ENCODE results near the gene PCBP3. TPM values are rescaled to one million over a fixed set of nuclear protein-coding genes. Genes with fewer than 3 reads are reported as not detected.

Gene PCBP3
- total RNA-seq, 1 donor: 1.1 TPM

DNA sequence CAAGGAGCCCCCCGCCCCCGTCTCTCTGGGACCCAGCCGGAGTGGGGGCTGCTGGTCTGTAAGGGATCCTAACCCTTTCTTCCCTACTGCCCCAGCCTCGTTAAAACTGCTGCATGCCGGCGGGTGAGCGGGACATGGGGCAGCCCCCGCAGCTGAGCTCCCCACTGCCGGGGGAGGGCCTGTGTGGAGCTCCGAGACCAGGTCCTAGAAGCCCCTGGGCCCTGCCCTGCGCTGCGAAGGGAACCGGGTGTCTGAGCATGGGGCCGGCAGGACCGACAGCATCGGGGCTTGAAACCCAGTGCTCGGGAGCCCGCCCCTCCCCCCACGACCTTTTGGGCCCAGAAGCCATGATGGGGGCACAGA, 328.8 kb downstream of the PCBP3 start:
- no peaks in the 10 kb centered on the region for H3K36me3 ChIP-seq (ENCODE audit: insufficient read depth, low read length)
- H3K9me3 ChIP-seq (ENCODE audit: low read depth, low read length): no peaks in the 10 kb centered on the region
- DNase-seq (ENCODE audit: insufficient read length, low spot score, missing footprints): peak; percentile 81
- H3K27me3 ChIP-seq (ENCODE audit: insufficient read depth, low read length): no peaks in the 10 kb centered on the region
- H3K27ac ChIP-seq (ENCODE audit: low read depth, low read length): peak overlapping the region; percentile 92
- H4K20me1 ChIP-seq (ENCODE audit: insufficient read depth, low read length): no peaks in the 10 kb centered on the region
- H3K79me2 ChIP-seq (ENCODE audit: insufficient read depth, low read length): no peaks in the 10 kb centered on the region
- TF ChIP-seq, protein P1, sequence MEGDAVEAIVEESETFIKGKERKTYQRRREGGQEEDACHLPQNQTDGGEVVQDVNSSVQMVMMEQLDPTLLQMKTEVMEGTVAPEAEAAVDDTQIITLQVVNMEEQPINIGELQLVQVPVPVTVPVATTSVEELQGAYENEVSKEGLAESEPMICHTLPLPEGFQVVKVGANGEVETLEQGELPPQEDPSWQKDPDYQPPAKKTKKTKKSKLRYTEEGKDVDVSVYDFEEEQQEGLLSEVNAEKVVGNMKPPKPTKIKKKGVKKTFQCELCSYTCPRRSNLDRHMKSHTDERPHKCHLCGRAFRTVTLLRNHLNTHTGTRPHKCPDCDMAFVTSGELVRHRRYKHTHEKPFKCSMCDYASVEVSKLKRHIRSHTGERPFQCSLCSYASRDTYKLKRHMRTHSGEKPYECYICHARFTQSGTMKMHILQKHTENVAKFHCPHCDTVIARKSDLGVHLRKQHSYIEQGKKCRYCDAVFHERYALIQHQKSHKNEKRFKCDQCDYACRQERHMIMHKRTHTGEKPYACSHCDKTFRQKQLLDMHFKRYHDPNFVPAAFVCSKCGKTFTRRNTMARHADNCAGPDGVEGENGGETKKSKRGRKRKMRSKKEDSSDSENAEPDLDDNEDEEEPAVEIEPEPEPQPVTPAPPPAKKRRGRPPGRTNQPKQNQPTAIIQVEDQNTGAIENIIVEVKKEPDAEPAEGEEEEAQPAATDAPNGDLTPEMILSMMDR (IDR thresholded peaks at IDR 0.05; ENCODE audit: extremely low read depth, low read depth, low read length): no peak
- H3K4me3 ChIP-seq (ENCODE audit: insufficient read depth, low read length): peak overlapping the region; percentile 73
- H3K4me2 ChIP-seq (ENCODE audit: insufficient read depth, low read length): peak overlapping the region; percentile 90
- peaks cover 36% of the 10 kb centered on the region for H3K4me1 ChIP-seq (ENCODE audit: insufficient read depth, low read length)
- peak overlapping the region; percentile 70 for H2AFZ ChIP-seq (ENCODE audit: low read length)

DNA sequence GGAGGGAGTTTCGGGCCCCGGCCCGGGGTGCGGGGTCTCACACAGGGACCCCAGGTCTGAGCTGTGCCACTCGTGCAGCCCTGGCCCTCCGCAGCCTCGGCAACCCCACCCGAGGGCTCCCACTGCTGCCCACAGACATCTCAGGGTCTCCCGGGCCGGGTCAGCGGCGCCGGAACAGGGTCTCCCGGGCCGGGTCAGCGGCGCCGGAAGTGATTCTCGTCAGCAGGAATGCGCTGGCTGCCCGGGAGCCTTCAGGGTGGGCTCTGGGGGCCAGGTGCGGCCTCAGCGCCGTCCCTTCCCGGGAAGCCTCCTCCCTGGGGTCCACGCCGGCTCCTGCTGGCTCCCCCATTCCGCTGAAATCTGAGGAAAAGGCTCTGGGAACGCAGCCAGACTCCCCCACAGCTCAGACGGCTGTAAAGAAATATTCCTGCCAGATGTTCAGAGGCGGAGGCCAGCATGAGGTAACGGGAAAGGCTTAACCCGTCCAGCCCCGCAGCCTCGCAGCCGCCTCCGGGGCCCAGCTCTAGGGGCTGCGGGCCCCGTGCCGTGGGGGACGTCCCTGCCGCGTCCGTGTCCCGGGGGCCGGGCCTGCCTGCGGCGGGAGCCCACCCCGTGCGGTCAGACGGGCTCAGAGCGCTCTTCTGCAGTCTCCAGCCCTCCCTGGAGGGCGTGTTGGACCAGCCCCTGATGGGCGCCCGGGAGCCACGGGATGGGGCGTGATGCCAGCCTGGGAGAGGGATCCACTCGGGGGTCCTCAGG, 329.4 kb downstream of the PCBP3 start:
- peak overlapping the region; percentile 73 for H3K4me3 ChIP-seq (ENCODE audit: insufficient read depth, low read length)
- TF ChIP-seq, protein P1 (IDR thresholded peaks at IDR 0.05; ENCODE audit: extremely low read depth, low read depth, low read length): no peak
- peaks cover 36% of the 10 kb centered on the region for H3K4me1 ChIP-seq (ENCODE audit: insufficient read depth, low read length)
- peak; percentile 96 for DNase-seq (ENCODE audit: insufficient read length, low spot score, missing footprints)
- H3K27ac ChIP-seq (ENCODE audit: low read depth, low read length): peak overlapping the region; percentile 92
- peak overlapping the region; percentile 90 for H3K4me2 ChIP-seq (ENCODE audit: insufficient read depth, low read length)
- no peaks in the 10 kb centered on the region for H4K20me1 ChIP-seq (ENCODE audit: insufficient read depth, low read length)
- H3K9me3 ChIP-seq (ENCODE audit: low read depth, low read length): no peaks in the 10 kb centered on the region
- no peaks in the 10 kb centered on the region for H3K79me2 ChIP-seq (ENCODE audit: insufficient read depth, low read length)
- no peaks in the 10 kb centered on the region for H3K27me3 ChIP-seq (ENCODE audit: insufficient read depth, low read length)
- peak overlapping the region; percentile 10 for H2AFZ ChIP-seq (ENCODE audit: low read length)
- H3K36me3 ChIP-seq (ENCODE audit: insufficient read depth, low read length): no peaks in the 10 kb centered on the region

DNA sequence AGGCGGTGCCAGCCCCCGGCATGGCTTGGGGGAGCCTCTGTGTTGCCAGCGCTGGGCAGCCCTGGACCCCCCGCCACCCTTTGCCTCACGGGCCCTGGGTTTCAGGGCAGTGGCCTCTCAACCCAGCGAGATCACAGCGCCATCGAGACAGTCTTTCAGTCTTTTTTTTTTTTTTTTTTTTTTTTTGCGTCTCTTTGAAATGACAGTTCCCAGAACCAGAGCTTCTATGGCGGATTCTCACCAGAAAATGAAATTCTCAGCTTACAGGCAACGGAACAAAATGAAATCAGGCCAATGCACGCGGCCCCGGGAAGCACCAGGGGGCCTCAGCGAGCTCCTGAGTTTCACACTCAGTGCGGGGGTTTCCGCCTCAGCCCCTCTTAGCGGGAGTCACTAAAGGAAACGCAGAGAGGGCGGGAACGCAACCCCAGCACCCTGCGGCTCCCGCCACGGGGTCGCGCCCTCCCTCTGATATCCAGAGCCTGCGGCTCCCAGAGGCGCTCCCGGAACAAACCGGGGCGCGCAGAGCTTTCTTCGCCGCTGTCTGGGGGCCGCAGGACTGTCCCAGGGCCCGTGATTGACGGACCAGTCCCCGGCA, 330.0 kb downstream of the PCBP3 start:
- H3K4me3 ChIP-seq (ENCODE audit: insufficient read depth, low read length): peak overlapping the region; percentile 73
- peak overlapping the region; percentile 82 for H2AFZ ChIP-seq (ENCODE audit: low read length)
- no peaks in the 10 kb centered on the region for H3K36me3 ChIP-seq (ENCODE audit: insufficient read depth, low read length)
- DNase-seq (ENCODE audit: insufficient read length, low spot score, missing footprints): peak; percentile 97
- H4K20me1 ChIP-seq (ENCODE audit: insufficient read depth, low read length): no peaks in the 10 kb centered on the region
- peak overlapping the region; percentile 90 for H3K4me2 ChIP-seq (ENCODE audit: insufficient read depth, low read length)
- H3K27me3 ChIP-seq (ENCODE audit: insufficient read depth, low read length): no peaks in the 10 kb centered on the region
- peak overlapping the region; percentile 92 for H3K27ac ChIP-seq (ENCODE audit: low read depth, low read length)
- H3K79me2 ChIP-seq (ENCODE audit: insufficient read depth, low read length): no peaks in the 10 kb centered on the region
- TF ChIP-seq, protein P1 (IDR thresholded peaks at IDR 0.05; ENCODE audit: extremely low read depth, low read depth, low read length): peak; percentile 81
- H3K4me1 ChIP-seq (ENCODE audit: insufficient read depth, low read length): peaks cover 39% of the 10 kb centered on the region
- no peaks in the 10 kb centered on the region for H3K9me3 ChIP-seq (ENCODE audit: low read depth, low read length)
